Femur (tissue), 1 donor: ENCODE results near the gene TF.

Experiments used
- DNase-seq: peaks from one replicate; pipeline ENCODE4 v3.0.0-alpha.2; 2017

Gene TF

GRCh38 chr3:133838296-133838789 is 92.2 kb downstream of the TF start:
- no peak for DNase-seq

- no peak for DNase-seq
Observed at GRCh38 chr3:133838916-133839800, 93.0 kb downstream of the TF start.

- DNase-seq = no peak
Observed at GRCh38 chr3:133840055-133840737, 94.0 kb downstream of the TF start.

- DNase-seq = no peak
Observed at GRCh38 chr3:133840767-133841166, 94.6 kb downstream of the TF start.

- no peak for DNase-seq
Observed at GRCh38 chr3:133841196-133841595, 95.0 kb downstream of the TF start.

GRCh38 chr3:133842158-133842557 is 96.0 kb downstream of the TF start:
- no peak for DNase-seq

GRCh38 chr3:133843634-133844033 is 97.4 kb downstream of the TF start:
- DNase-seq = no peak

GRCh38 chr3:133845127-133845526 is 98.9 kb downstream of the TF start:
- no peak for DNase-seq
